Heart right ventricle (tissue), 16 donors: Measurements from ENCODE around the gene CHST5. TPM values are rescaled to one million over a fixed set of nuclear protein-coding genes. Genes with fewer than 3 reads are reported as not detected.

Experiments
- ATAC-seq, 8 donors: fragments of 200-7000 bp; cut with Tn5 transposase; one replicate each; pipeline ENCODE4 v1.9.1; 2020; ENCODE audit warnings: mild to moderate bottlenecking in 8 of 8, moderate library complexity in 8 of 8, moderate number of reproducible peaks in 1 of 8
- DNase-seq, 2 donors: peaks; one replicate each; pipeline ENCODE4 v3.0.0-alpha.2; 2020
- H3K27ac ChIP-seq, 10 donors: fragments of 200-600 bp; sonication (generic) in 2 of 10; one replicate each; pipeline versions ENCODE4 v1.5.0 to v1.8.0; 2020 to 2022; ENCODE audit warnings: mild to moderate bottlenecking in 3 of 10
- H3K27me3 ChIP-seq, 7 donors: fragments of 200-600 bp; one replicate each; pipeline ENCODE4 v1.8.0; 2021 to 2022; ENCODE audit warnings: mild to moderate bottlenecking in 2 of 7
- H3K36me3 ChIP-seq, 9 donors: fragments of 200-600 bp; sonication (generic) in 1 of 9; one replicate each; pipeline versions ENCODE4 v1.5.0 to v1.8.0; 2020 to 2022; ENCODE audit warnings: mild to moderate bottlenecking in 2 of 9
- H3K4me1 ChIP-seq, 9 donors: fragments of 200-600 bp; sonication (generic) in 1 of 9; one replicate each; pipeline versions ENCODE4 v1.5.0 to v1.8.0; 2020 to 2022; ENCODE audit warnings: mild to moderate bottlenecking in 4 of 9
- H3K4me3 ChIP-seq, 10 donors: fragments of 200-600 bp; sonication (generic) in 2 of 10; one replicate each; pipeline versions ENCODE4 v1.5.0 to v1.8.0; 2020 to 2022; ENCODE audit warnings: mild to moderate bottlenecking in 7 of 10, moderate library complexity in 2 of 10
- H3K9me3 ChIP-seq, 11 donors: fragments of 200-600 bp in 10 of 11; sonication (generic) in 2 of 11; one replicate each; pipeline versions ENCODE4 v1.5.0 to v1.8.0; 2013 to 2022; ENCODE audit warnings: mild to moderate bottlenecking in 2 of 11, control low read depth in 1 of 11, moderate library complexity in 1 of 11
- CTCF ChIP-seq, 9 donors: fragments of 200-600 bp; sonication (generic) in 2 of 9; IDR thresholded peaks; one replicate each; pipeline versions ENCODE4 v1.5.0 to v1.8.0; 2021 to 2022; ENCODE audit warnings: antibody characterized with exemption in 9 of 9, mild to moderate bottlenecking in 5 of 9, moderate library complexity in 1 of 9
- WGBS, 2 donors: extraction: QIAGEN DNeasy Blood & Tissue Kit; methylation state at CpG; one replicate each; pipeline ENCODE4 v1.1.7; 2013; ENCODE audit warnings: inconsistent platforms in 1 of 2; 5-methylcytosine and 5-hydroxymethylcytosine counted together
- intact Hi-C, 10 donors: fragments of 100-400 bp; cut with DNase I; formaldehyde crosslinking; loops; one replicate each; pipeline versions ENCODE4 v1.11.1 to v1.14.2; 2022
- polyA plus RNA-seq, 2 donors: library from polyadenylated mRNA; stranded (reverse); fragments of 200-250 nt; gene quantifications; one replicate each; pipeline ENCODE4 v1.2.3, GENCODE V29; 2013
- total RNA-seq, 10 donors: library from RNA; stranded (reverse); fragmentation: NEBNext Ultra II Directional in 3 of 10; extraction: Animal tissue kit (Norgen Biotek cat#: 25700) in 3 of 10; gene quantifications; one replicate each; pipeline versions ENCODE4 v1.2.1 to v1.2.4, GENCODE V29; 2021 to 2023
- donor health status: Arrhythmogenic right ventricular cardiomyopathy.
- donor health status: ischemic (EF 13 %, LVEDD 7.1; RV severe dilation, severe dysfunction).
- donor health status: healthy with polysubstance abuse.
- donor health status: DM: no; HTN: yes; CAD: no.
- donor health status: DM: no; HTN: no; CAD: no.
- donor health status: ischemic (EF 25% LVEDD 6.9; RV normal size, moderate dysfunction).
- donor health status: ischemic (EF 25% LVEDD 5.7; RV mildly dilated, moderate dysfunction).
- donor health status: healthy.
- donor health status: DM: yes; HTN: yes; CAD: no.
- donor health status: Ischemic cardiomyopathy.
- donor health status: ischemic (EF 35%, LVEDD 5.7; RV mildly dilated, moderate dysfunction).
- donor health status: nonischemic (EF 11% LVEDD 7.7; RV severe dilation, severe dysfunction).
- donor health status: DM: yes; HTN: yes; CAD: no.
- donor health status: PGD.
- donor health status: ischemic (EF 29% LVEDD 5.4; RV normal size, mild dysfunction).
- donor health status: nonischemic (EF 23%, LVEDD 6.1; RV moderate dilation, normal function).

Gene CHST5
- total and polyA plus RNA-seq, 12 donors: 0.08 to 1.4 (median 0.48) TPM; not detected in 1

DNA sequence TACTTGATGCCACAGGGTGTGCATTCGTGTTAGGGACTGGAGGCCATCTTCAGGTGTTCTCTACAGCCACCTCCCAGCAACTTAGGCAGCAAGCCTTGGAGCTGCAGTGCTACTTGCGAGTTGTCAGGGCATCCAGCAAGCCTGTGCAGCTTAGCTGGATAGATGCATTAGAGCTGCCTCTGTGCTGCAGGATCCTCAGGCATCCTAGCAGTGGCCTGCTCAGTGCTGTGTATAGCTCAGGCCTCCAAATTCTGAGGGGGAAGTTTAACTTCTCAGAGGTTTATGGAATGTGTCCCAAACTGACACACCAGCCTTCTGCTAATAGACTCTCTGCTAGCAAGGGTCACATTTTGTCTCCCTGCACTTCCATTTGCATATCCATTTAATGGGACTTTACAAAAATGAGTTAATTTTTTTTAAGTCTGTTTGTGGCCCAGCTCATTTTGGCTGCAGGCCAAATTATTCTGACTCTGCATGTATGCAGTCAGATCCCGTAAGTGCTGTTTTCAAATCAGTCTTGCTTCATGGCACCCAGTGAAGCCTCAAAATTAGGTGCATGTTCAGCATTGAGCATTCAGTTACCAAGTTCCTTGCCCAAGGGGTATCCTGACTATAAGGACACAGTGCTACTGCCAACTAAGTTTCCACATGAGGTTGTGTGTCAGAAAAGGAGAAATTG lies 37.1 kb upstream of the CHST5 start:
- Histone ChIP-seq H3K4me1 (peaks cover 33 to 88% (median 69%) of the 10 kb centered on the region in 9 donors), H3K4me3 (no peak overlapping the region), H3K27me3 (no peaks in the 10 kb centered on the region), H3K27ac (peak overlapping the region in 1 of 10 donors; percentile 11), H3K36me3 (peaks cover 0 to 100% (median 80%) of the 10 kb centered on the region in 9 donors), H3K9me3 (no peaks in the 10 kb centered on the region)
- intact Hi-C loops: loop anchor here in 1 of 10 donors (2.0 kb wide), 1 partner anchor 14 kb away; no protein-coding TSS in a partner anchor
- 64 to 66% methylated on average over 3 of the region's 3 CpGs for WGBS, 2 donors
- no peak for TF ChIP-seq CTCF (IDR thresholded peaks at IDR 0.05)
- DNase-seq (no peak), ATAC-seq (no peak)

DNA sequence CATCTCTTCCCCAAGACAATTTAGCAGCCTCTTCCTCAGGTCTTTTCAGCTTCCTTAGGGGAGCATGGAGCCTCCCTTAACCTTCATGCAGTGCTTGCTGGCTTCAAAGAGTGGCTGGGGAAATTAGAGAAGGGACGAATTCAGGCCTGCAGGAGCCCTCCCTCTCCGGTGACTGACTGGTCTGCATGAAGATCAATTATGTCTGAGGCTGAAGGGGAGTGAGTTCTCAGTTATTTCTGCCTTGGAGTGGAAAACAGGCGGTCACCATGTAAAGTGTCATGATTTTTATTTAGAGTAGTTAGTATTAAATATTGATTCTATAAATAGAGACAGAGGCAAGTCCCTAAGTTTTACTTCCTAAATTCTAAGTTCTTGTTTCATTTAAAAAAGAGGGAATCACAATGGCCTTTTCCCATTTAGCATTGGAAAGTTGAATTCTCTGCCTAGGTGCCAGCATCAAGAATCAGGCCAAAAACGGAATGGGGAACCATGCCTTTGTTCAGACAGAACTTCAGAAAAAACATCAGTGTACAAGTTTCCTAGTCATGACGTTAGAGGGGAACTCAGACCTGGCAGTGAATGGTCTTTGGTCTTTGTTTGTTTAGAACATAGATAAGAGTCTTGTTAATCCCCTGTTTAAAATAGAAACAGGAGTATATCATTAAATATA lies 34.6 kb upstream of the CHST5 start:
- intact Hi-C loops: no loop called here
- H3K9me3 ChIP-seq: no peaks in the 10 kb centered on the region
- H3K36me3 ChIP-seq: peaks cover 0 to 83% (median 62%) of the 10 kb centered on the region in 9 donors
- no peak overlapping the region for H3K4me3 ChIP-seq
- no peak for DNase-seq
- H3K27ac ChIP-seq: peak overlapping the region in 9 of 10 donors; percentile 2 to 93 (median 47)
- TF ChIP-seq CTCF (IDR thresholded peaks at IDR 0.05): no peak
- H3K4me1 ChIP-seq: peaks cover 37 to 87% (median 77%) of the 10 kb centered on the region in 9 donors
- ATAC-seq: peak in 1 of 8 donors; percentile 21
- WGBS, 2 donors: 51 to 56% methylated on average over 5 of the region's 5 CpGs
- no peaks in the 10 kb centered on the region for H3K27me3 ChIP-seq

- intact Hi-C loops: loop anchor here in 7 of 10 donors (2.0 to 10.0 kb wide), 4 partner anchors 21 to 57 kb away; partner anchors contain the start of gene ADAT1 (in 5 of the 7)
Observed at GRCh38 chr16:75567911-75568310, 32.0 kb upstream of the CHST5 start.

More at GRCh38 chr16:75567911-75568310, 32.0 kb upstream of the CHST5 start:
- no peak for ATAC-seq
- H3K36me3 ChIP-seq: peaks cover 0 to 57% (median 46%) of the 10 kb centered on the region in 9 donors
- no peaks in the 10 kb centered on the region for H3K27me3 ChIP-seq
- peak overlapping the region in 7 of 10 donors; percentile 6 to 93 (median 89) for H3K27ac ChIP-seq
- no peak for DNase-seq
- WGBS, 2 donors: 77 to 80% methylated on average over 4 of the region's 4 CpGs
- H3K9me3 ChIP-seq: no peaks in the 10 kb centered on the region
- peak overlapping the region in 6 of 10 donors; percentile 88 to 100 (median 92) for H3K4me3 ChIP-seq
- no peak for TF ChIP-seq CTCF (IDR thresholded peaks at IDR 0.05)
- H3K4me1 ChIP-seq: peaks cover 34 to 75% (median 69%) of the 10 kb centered on the region in 9 donors
